ENCODE measurements around the gene AGAP1. TPM values are rescaled to one million over a fixed set of nuclear protein-coding genes. Genes with fewer than 3 reads are reported as not detected.

AGAP1 gene
- total RNA-seq, 1 donor from 2014 or later: 36.2 TPM

GRCh38 chr2:235674146-235674545, 180.3 kb downstream of the AGAP1 start:
- ATAC-seq (no peak), DNase-seq (no peak)
- Histone ChIP-seq H3K4me3 (no peak overlapping the region), H3K27me3 (ENCODE audit: low read depth) (peaks cover 7% of the 10 kb centered on the region), H3K27ac (no peak overlapping the region), H3K36me3 (no peaks in the 10 kb centered on the region), H3K4me1 (peaks cover 14% of the 10 kb centered on the region), H3K9me3 (no peaks in the 10 kb centered on the region)
- intact Hi-C loops (cut with DNase I): no loop called here
- no peak for TF ChIP-seq CTCF (IDR thresholded peaks at IDR 0.05)

GRCh38 chr2:235674812-235675211, 181.0 kb downstream of the AGAP1 start:
- Histone ChIP-seq H3K36me3 (no peaks in the 10 kb centered on the region), H3K9me3 (no peaks in the 10 kb centered on the region), H3K27ac (no peak overlapping the region), H3K4me1 (peaks cover 20% of the 10 kb centered on the region), H3K27me3 (ENCODE audit: low read depth) (peaks cover 7% of the 10 kb centered on the region), H3K4me3 (no peak overlapping the region)
- DNase-seq (no peak), ATAC-seq (no peak)
- intact Hi-C loops (cut with DNase I): no loop called here
- TF ChIP-seq CTCF (IDR thresholded peaks at IDR 0.05): no peak

DNA sequence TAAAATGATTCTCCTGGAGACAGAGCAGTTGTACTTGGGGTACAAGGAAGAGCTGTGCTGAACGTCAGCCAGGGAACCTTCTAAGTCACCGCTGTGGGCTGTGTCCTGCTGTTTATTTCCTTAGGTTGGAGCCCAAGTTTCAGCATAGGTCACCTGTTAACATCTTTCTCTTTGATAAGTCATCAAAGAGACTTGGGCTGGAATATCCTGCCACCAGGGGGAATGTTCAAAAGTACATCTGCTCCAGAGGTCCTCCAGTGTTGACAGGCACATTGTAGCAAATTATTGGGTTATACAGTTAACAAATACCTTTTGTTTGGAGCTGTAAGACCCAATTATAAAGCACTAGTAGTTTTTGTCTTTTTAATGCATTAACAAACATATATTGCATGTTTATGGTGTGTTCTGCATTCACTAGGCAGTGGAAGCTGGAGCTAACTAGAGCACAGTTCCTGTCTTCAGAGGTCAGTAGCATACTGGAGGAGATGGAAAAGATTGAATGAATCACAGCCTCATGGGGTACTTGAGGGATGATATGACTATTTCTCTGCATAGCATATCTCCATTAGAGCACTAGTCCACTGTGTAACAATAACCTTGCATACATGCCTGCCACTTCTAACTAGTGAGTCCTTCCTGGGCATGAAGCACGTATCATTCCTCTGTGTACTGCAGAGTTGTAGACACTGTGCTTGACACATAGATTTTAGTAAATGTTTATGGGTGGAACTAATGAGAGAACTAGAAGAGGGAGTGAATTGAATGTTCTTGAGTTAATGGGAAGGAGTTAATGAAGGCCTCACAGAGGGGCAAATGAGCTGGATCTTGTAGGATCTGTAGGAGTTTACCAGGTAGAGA, 182.1 kb downstream of the AGAP1 start:
- no peak for DNase-seq
- no peak overlapping the region for H3K4me3 ChIP-seq
- H3K4me1 ChIP-seq: peaks cover 23% of the 10 kb centered on the region
- ATAC-seq: no peak
- no peak for TF ChIP-seq CTCF (IDR thresholded peaks at IDR 0.05)
- intact Hi-C loops (cut with DNase I): no loop called here
- no peaks in the 10 kb centered on the region for H3K9me3 ChIP-seq
- peaks cover 7% of the 10 kb centered on the region for H3K27me3 ChIP-seq (ENCODE audit: low read depth)
- no peaks in the 10 kb centered on the region for H3K36me3 ChIP-seq
- no peak overlapping the region for H3K27ac ChIP-seq

- Histone ChIP-seq H3K4me3 (no peak overlapping the region), H3K27me3 (ENCODE audit: low read depth) (peaks cover 1% of the 10 kb centered on the region), H3K4me1 (peaks cover 17% of the 10 kb centered on the region), H3K27ac (no peak overlapping the region), H3K36me3 (no peaks in the 10 kb centered on the region), H3K9me3 (no peaks in the 10 kb centered on the region)
- no peak for ATAC-seq
- no peak for TF ChIP-seq CTCF (IDR thresholded peaks at IDR 0.05)
- no peak for DNase-seq
- intact Hi-C loops (cut with DNase I): no loop called here
These were observed 182.6 kb downstream of the AGAP1 start for GRCh38 chr2:235676536-235676799.

DNA sequence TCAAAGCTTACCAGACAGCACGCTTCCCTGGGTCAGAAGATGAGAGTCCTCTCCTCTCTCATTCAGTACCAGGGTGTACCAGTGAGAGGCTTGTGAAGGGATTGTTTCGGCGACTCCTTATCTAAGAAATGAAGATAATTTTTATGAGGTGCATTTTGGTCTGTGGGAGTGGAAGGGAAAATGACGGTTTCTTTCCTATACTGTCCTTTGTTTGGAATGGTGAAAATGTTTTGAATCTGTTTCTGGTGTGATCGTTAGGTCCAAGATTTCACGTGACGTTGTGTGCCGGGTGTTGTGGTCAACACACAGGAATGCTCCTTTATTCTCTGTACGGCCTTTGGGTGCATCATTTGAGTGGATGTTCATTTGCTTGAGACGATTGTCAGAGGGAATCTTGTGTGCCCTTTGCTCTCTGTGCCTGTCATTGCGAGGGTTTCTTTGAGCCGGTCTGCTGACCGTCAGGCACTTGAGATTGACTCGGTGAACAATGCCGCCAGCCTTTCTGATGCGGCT, 183.5 kb downstream of the AGAP1 start:
- no peaks in the 10 kb centered on the region for H3K27me3 ChIP-seq (ENCODE audit: low read depth)
- H3K27ac ChIP-seq: no peak overlapping the region
- no peak for DNase-seq
- no peak overlapping the region for H3K4me3 ChIP-seq
- no peaks in the 10 kb centered on the region for H3K9me3 ChIP-seq
- peaks cover 12% of the 10 kb centered on the region for H3K4me1 ChIP-seq
- no peak for TF ChIP-seq CTCF (IDR thresholded peaks at IDR 0.05)
- intact Hi-C loops (cut with DNase I): no loop called here
- ATAC-seq: no peak
- no peaks in the 10 kb centered on the region for H3K36me3 ChIP-seq

All from lower lobe of right lung (tissue), 2 donors.